ENCODE data around the gene AMPD2.

- TF ChIP-seq CTCF (IDR thresholded peaks at IDR 0.05) (no peak), POLR2A (IDR thresholded peaks at IDR 0.05) (no peak)
Observed at GRCh38 chr1:109584766-109585165, 34.9 kb upstream of the AMPD2 start.

All from testis (tissue), 2 donors.